Smooth muscle cell (in vitro differentiated cells): ENCODE measurements around the gene SENP7. TPM values are rescaled to one million over a fixed set of nuclear protein-coding genes. Genes with fewer than 3 reads are reported as not detected.

Experiments
- DNase-seq: peaks from one replicate; lab custom pipeline; 2025; ENCODE audit not compliant: unreplicated experiment; lab: John Stamatoyannopoulos, UW
- H2AFZ ChIP-seq: fragments of 200-600 bp; sonication (generic); 2 replicates; pipeline ENCODE4 v1.6.0; 2016; ENCODE audit warnings: antibody characterized with exemption, low read depth, mild to moderate bottlenecking
- H3F3A ChIP-seq: fragments of 200-600 bp; sonication (generic); 2 replicates; pipeline ENCODE4 v1.6.0; 2017; ENCODE audit warnings: antibody characterized with exemption, low read depth
- H3K27ac ChIP-seq: fragments of 200-600 bp; sonication (generic); 2 replicates; pipeline ENCODE4 v1.5.1; 2016; ENCODE audit warnings: low read depth, mild to moderate bottlenecking
- H3K27me3 ChIP-seq: fragments of 200-600 bp; sonication (generic); 2 replicates; pipeline ENCODE4 v1.6.1; 2016; ENCODE audit warnings: low read depth, mild to moderate bottlenecking
- H3K36me3 ChIP-seq: fragments of 200-600 bp; sonication (generic); 2 replicates; pipeline ENCODE4 v1.5.1; 2016; ENCODE audit warnings: low read depth
- H3K4me1 ChIP-seq: fragments of 200-600 bp; sonication (generic); 2 replicates; pipeline ENCODE4 v1.5.1; 2016; ENCODE audit warnings: low read depth
- H3K4me2 ChIP-seq: fragments of 200-600 bp; sonication (generic); 2 replicates; pipeline ENCODE4 v1.6.0; 2016; ENCODE audit warnings: mild to moderate bottlenecking
- H3K4me3 ChIP-seq: fragments of 200-600 bp; sonication (generic); 2 replicates; pipeline ENCODE4 v1.5.1; 2016; ENCODE audit warnings: mild to moderate bottlenecking
- H3K79me2 ChIP-seq: fragments of 200-600 bp; sonication (generic); 2 replicates; pipeline ENCODE4 v1.6.0; 2016; ENCODE audit warnings: low read depth, mild to moderate bottlenecking
- H3K9ac ChIP-seq: fragments of 200-600 bp; sonication (generic); 2 replicates; pipeline ENCODE4 v1.6.0; 2016; ENCODE audit warnings: low read depth
- H3K9me3 ChIP-seq: fragments of 200-600 bp; sonication (generic); replicated peaks from 2 replicates; pipeline ENCODE4 v1.5.1; 2016; ENCODE audit warnings: low read depth
- H4K20me1 ChIP-seq: fragments of 200-600 bp; sonication (generic); 2 replicates; pipeline ENCODE4 v1.6.0; 2016; ENCODE audit warnings: low read depth
- WGBS: methylation state at CpG from one replicate; pipeline ENCODE4 v1.1.7; 2016; ENCODE audit warnings: low lambda C conversion rate; 5-methylcytosine and 5-hydroxymethylcytosine counted together
- polyA plus RNA-seq: library from polyadenylated mRNA; unstranded; fragments of >200 nt; fragmentation: Nextera tagmentation; extraction: Ambion mirVana; gene quantifications from 2 replicates; pipeline ENCODE4 v1.2.1, GENCODE V29; 2016
- total RNA-seq: library from RNA; depleted of rRNA; stranded (reverse); fragments of >200 nt; gene quantifications from 2 replicates; pipeline ENCODE4 v1.2.3, GENCODE V29; 2014
- TF ChIP-seq, protein P1 (sequence below): fragments of 200-600 bp; sonication (generic); IDR thresholded peaks from 2 replicates; pipeline ENCODE4 v1.5.1; 2017; ENCODE audit warnings: borderline replicate concordance, mild to moderate bottlenecking, antibody characterized with exemption; ENCODE audit not compliant: insufficient read depth, poor library complexity, severe bottlenecking

The SENP7 gene
- total and polyA plus RNA-seq, 2 experiments from 2014 or later = 6.6 to 37.1 TPM

GRCh38 chr3:101362406-101362805 is 150.6 kb downstream of the SENP7 start:
- Histone ChIP-seq H3K79me2 (no peaks in the 10 kb centered on the region), H3K9me3 (no peaks in the 10 kb centered on the region), H3F3A (no peaks in the 10 kb centered on the region), H3K27me3 (no peaks in the 10 kb centered on the region), H3K9ac (no peak overlapping the region), H3K27ac (no peak overlapping the region), H3K4me3 (no peak overlapping the region), H3K4me1 (no peaks in the 10 kb centered on the region), H4K20me1 (no peaks in the 10 kb centered on the region), H2AFZ (no peak overlapping the region), H3K36me3 (peaks cover 12% of the 10 kb centered on the region), H3K4me2 (no peak overlapping the region)
- no peak for DNase-seq
- TF ChIP-seq, protein P1, sequence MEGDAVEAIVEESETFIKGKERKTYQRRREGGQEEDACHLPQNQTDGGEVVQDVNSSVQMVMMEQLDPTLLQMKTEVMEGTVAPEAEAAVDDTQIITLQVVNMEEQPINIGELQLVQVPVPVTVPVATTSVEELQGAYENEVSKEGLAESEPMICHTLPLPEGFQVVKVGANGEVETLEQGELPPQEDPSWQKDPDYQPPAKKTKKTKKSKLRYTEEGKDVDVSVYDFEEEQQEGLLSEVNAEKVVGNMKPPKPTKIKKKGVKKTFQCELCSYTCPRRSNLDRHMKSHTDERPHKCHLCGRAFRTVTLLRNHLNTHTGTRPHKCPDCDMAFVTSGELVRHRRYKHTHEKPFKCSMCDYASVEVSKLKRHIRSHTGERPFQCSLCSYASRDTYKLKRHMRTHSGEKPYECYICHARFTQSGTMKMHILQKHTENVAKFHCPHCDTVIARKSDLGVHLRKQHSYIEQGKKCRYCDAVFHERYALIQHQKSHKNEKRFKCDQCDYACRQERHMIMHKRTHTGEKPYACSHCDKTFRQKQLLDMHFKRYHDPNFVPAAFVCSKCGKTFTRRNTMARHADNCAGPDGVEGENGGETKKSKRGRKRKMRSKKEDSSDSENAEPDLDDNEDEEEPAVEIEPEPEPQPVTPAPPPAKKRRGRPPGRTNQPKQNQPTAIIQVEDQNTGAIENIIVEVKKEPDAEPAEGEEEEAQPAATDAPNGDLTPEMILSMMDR = no peak
- 96% methylated on average over 2 of the region's 2 CpGs for WGBS

DNA sequence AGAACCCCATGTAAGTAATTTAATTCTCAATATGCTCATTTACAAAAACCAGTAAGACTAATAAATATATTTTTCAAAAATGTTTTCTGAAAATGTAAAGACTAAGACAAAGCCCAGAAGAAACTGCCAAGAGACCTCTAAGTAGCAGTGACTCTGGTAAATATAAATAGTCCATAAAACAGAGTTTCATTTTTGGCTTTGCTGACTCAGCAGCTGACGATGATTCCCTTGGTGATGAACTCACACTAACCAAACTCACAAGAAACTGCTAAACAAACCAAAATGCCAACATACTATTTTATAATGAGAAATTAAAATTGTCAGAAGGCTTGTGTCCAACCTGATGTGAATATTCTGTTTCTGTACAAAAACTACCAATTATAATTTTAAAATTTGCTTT is 161.2 kb downstream of the SENP7 start:
- WGBS = 65% methylated on average over 1 of the region's 1 CpG
- Histone ChIP-seq H3K4me2 (no peak overlapping the region), H3K9me3 (no peaks in the 10 kb centered on the region), H3K9ac (no peak overlapping the region), H2AFZ (no peak overlapping the region), H3K79me2 (no peaks in the 10 kb centered on the region), H3K36me3 (no peaks in the 10 kb centered on the region), H3F3A (no peaks in the 10 kb centered on the region), H3K4me1 (no peaks in the 10 kb centered on the region), H3K4me3 (no peak overlapping the region), H4K20me1 (no peaks in the 10 kb centered on the region), H3K27me3 (no peaks in the 10 kb centered on the region), H3K27ac (no peak overlapping the region)
- no peak for DNase-seq
- TF ChIP-seq, protein P1 = no peak

- H3K9ac ChIP-seq = no peak overlapping the region
- peaks cover 5% of the 10 kb centered on the region for H3K36me3 ChIP-seq
- DNase-seq = no peak
- H3F3A ChIP-seq = no peaks in the 10 kb centered on the region
- no peaks in the 10 kb centered on the region for H3K79me2 ChIP-seq
- H3K9me3 ChIP-seq = no peaks in the 10 kb centered on the region
- no peak overlapping the region for H2AFZ ChIP-seq
- TF ChIP-seq, protein P1 = no peak
- H3K27me3 ChIP-seq = no peaks in the 10 kb centered on the region
- WGBS = 75% methylated on average over 2 of the region's 2 CpGs
- H3K27ac ChIP-seq = no peak overlapping the region
- no peaks in the 10 kb centered on the region for H3K4me1 ChIP-seq
- H3K4me2 ChIP-seq = no peak overlapping the region
- H4K20me1 ChIP-seq = no peaks in the 10 kb centered on the region
- no peak overlapping the region for H3K4me3 ChIP-seq
Measured at GRCh38 chr3:101340591-101340990, 172.4 kb downstream of the SENP7 start.

- Histone ChIP-seq H4K20me1 (no peaks in the 10 kb centered on the region), H3K79me2 (no peaks in the 10 kb centered on the region)
- WGBS = 90% methylated on average over 7 of the region's 7 CpGs
Measured at GRCh38 chr3:101333883-101334282, 179.1 kb downstream of the SENP7 start.

More at GRCh38 chr3:101333883-101334282, 179.1 kb downstream of the SENP7 start:
- TF ChIP-seq, protein P1 = no peak
- no peaks in the 10 kb centered on the region for H3K4me1 ChIP-seq
- H3K27me3 ChIP-seq = no peaks in the 10 kb centered on the region
- no peak overlapping the region for H3K4me3 ChIP-seq
- peaks cover 5% of the 10 kb centered on the region for H3K36me3 ChIP-seq
- no peak overlapping the region for H3K4me2 ChIP-seq
- DNase-seq = no peak
- no peaks in the 10 kb centered on the region for H3K9me3 ChIP-seq
- no peak overlapping the region for H2AFZ ChIP-seq
- no peak overlapping the region for H3K27ac ChIP-seq
- H3K9ac ChIP-seq = no peak overlapping the region
- no peaks in the 10 kb centered on the region for H3F3A ChIP-seq
